ENCODE results near the gene CNTNAP5. TPM values are rescaled to one million over a fixed set of nuclear protein-coding genes. Genes with fewer than 3 reads are reported as not detected.
A peak's percentile ranks its signal among the peaks of the same experiment; 100 is the strongest.

Gene CNTNAP5
- total RNA-seq, 1 experiment from 2014 or later: 0.78 TPM

DNA sequence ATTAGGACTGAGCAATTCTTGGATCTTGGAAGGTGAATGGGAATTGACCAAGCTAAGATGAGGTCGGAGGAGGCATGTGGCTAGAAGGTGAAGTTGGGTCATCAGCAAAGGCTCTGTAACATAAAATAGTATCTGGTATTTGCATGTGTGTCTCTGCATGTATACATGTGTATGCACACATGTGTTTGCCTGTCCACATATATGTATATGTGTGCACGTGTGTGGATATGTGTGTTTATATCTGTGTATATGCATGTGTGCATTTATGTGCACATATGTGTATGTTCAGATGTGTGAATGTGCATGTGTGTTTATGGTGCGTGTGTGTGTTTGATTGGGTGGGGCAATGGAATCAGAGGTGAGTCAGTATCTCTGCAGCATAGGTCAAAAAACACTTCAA lies 664.3 kb downstream of the CNTNAP5 start:
- no peaks in the 10 kb centered on the region for H3K4me1 ChIP-seq (ENCODE audit: low read length)
- no peaks in the 10 kb centered on the region for H3K9me3 ChIP-seq (ENCODE audit: low read length)
- H3K9ac ChIP-seq (ENCODE audit: low read length): no peak overlapping the region
- no peaks in the 10 kb centered on the region for H3K27me3 ChIP-seq (ENCODE audit: low read length)
- no peaks in the 10 kb centered on the region for H3K9me2 ChIP-seq (replicated peaks; ENCODE audit: insufficient read depth, low read length)
- no peak for DNase-seq
- no peak overlapping the region for H3K4me2 ChIP-seq (ENCODE audit: low read depth, low read length, poor library complexity, severe bottlenecking)
- H2AFZ ChIP-seq (ENCODE audit: low read length): no peak overlapping the region
- H3K27ac ChIP-seq (ENCODE audit: low read length): no peak overlapping the region
- no peaks in the 10 kb centered on the region for H3K36me3 ChIP-seq (ENCODE audit: insufficient read depth, low read length)
- H3K4me3 ChIP-seq (ENCODE audit: low read length): no peak overlapping the region
- no peaks in the 10 kb centered on the region for H4K20me1 ChIP-seq (ENCODE audit: insufficient read depth, low read depth, low read length)
- no peaks in the 10 kb centered on the region for H3K79me2 ChIP-seq (ENCODE audit: low read length)

DNA sequence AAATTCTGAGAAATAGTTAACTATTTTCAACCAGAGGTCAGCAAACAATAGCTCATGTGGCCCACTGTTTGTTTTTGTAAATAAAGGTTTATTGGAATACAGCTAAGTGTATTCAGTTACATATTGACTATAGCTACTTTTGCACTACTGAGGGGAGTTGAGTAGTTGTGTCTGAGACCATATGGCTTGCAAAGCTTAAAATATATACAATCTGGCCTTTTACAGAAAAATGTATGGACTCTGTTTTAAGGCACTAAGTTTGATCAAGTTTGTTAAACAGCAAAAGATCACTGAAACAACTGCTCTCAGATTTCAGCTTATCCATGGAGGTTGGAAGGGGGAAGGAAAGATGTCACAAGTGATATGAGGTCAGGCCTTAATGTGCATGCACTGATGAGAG lies 667.1 kb downstream of the CNTNAP5 start:
- H3K9ac ChIP-seq (ENCODE audit: low read length): no peak overlapping the region
- H3K9me2 ChIP-seq (replicated peaks; ENCODE audit: insufficient read depth, low read length): no peaks in the 10 kb centered on the region
- no peaks in the 10 kb centered on the region for H3K9me3 ChIP-seq (ENCODE audit: low read length)
- no peaks in the 10 kb centered on the region for H4K20me1 ChIP-seq (ENCODE audit: insufficient read depth, low read depth, low read length)
- H2AFZ ChIP-seq (ENCODE audit: low read length): no peak overlapping the region
- H3K27me3 ChIP-seq (ENCODE audit: low read length): no peaks in the 10 kb centered on the region
- no peak overlapping the region for H3K4me2 ChIP-seq (ENCODE audit: low read depth, low read length, poor library complexity, severe bottlenecking)
- no peak overlapping the region for H3K27ac ChIP-seq (ENCODE audit: low read length)
- H3K79me2 ChIP-seq (ENCODE audit: low read length): no peaks in the 10 kb centered on the region
- no peak for DNase-seq
- H3K4me1 ChIP-seq (ENCODE audit: low read length): peaks cover 9% of the 10 kb centered on the region
- no peak overlapping the region for H3K4me3 ChIP-seq (ENCODE audit: low read length)
- no peaks in the 10 kb centered on the region for H3K36me3 ChIP-seq (ENCODE audit: insufficient read depth, low read length)

DNA sequence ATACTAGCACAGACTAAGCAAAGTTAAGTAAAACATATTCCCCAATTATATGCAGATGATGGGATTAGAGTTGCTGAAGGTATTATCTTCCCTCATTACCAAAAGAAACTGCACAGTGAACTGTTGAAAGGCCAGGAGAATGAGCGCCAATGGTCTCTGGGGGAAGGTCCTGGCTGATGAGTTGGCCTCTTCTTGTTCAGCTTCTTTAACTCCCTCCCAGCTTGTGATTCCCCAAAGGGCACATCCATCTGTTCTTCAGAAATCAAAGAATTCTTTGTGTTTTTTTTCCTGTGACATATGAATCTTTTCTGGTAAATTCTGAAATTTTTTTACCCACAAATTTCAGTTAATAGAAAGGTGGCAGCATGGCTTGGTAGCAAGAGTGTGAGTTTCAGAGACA lies 667.6 kb downstream of the CNTNAP5 start:
- no peak overlapping the region for H2AFZ ChIP-seq (ENCODE audit: low read length)
- no peaks in the 10 kb centered on the region for H3K79me2 ChIP-seq (ENCODE audit: low read length)
- no peaks in the 10 kb centered on the region for H3K36me3 ChIP-seq (ENCODE audit: insufficient read depth, low read length)
- no peak overlapping the region for H3K9ac ChIP-seq (ENCODE audit: low read length)
- H3K9me2 ChIP-seq (replicated peaks; ENCODE audit: insufficient read depth, low read length): no peaks in the 10 kb centered on the region
- H3K27me3 ChIP-seq (ENCODE audit: low read length): no peaks in the 10 kb centered on the region
- no peak overlapping the region for H3K4me2 ChIP-seq (ENCODE audit: low read depth, low read length, poor library complexity, severe bottlenecking)
- H3K4me3 ChIP-seq (ENCODE audit: low read length): no peak overlapping the region
- no peaks in the 10 kb centered on the region for H4K20me1 ChIP-seq (ENCODE audit: insufficient read depth, low read depth, low read length)
- no peak overlapping the region for H3K27ac ChIP-seq (ENCODE audit: low read length)
- no peak for DNase-seq
- H3K9me3 ChIP-seq (ENCODE audit: low read length): no peaks in the 10 kb centered on the region
- peaks cover 13% of the 10 kb centered on the region for H3K4me1 ChIP-seq (ENCODE audit: low read length)

DNA sequence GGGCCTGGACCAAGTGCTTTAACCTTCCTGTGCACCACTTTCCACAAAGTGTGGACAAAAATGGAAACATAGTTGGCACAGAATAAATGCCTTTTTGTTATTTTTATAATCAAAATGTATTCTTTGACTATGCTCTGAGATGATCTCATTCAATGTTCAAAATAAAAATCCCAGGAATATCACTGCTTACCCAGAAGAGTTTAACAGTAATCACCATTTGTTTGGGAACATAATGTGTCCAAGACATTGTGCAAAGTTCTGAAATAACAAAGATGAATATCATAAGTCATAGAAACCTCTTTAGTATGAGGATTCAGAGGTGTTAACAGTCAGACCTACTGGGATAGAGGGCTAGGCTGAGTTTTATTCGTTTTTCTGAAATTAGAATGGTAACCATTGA lies 668.1 kb downstream of the CNTNAP5 start:
- Histone ChIP-seq H3K27me3 (ENCODE audit: low read length) (no peaks in the 10 kb centered on the region), H4K20me1 (ENCODE audit: insufficient read depth, low read depth, low read length) (no peaks in the 10 kb centered on the region), H3K27ac (ENCODE audit: low read length) (no peak overlapping the region), H3K9me2 (replicated peaks; ENCODE audit: insufficient read depth, low read length) (no peaks in the 10 kb centered on the region), H3K9ac (ENCODE audit: low read length) (no peak overlapping the region), H3K79me2 (ENCODE audit: low read length) (no peaks in the 10 kb centered on the region), H3K4me3 (ENCODE audit: low read length) (no peak overlapping the region), H3K4me1 (ENCODE audit: low read length) (peaks cover 18% of the 10 kb centered on the region), H3K9me3 (ENCODE audit: low read length) (no peaks in the 10 kb centered on the region), H3K36me3 (ENCODE audit: insufficient read depth, low read length) (no peaks in the 10 kb centered on the region), H3K4me2 (ENCODE audit: low read depth, low read length, poor library complexity, severe bottlenecking) (no peak overlapping the region), H2AFZ (ENCODE audit: low read length) (no peak overlapping the region)
- no peak for DNase-seq

DNA sequence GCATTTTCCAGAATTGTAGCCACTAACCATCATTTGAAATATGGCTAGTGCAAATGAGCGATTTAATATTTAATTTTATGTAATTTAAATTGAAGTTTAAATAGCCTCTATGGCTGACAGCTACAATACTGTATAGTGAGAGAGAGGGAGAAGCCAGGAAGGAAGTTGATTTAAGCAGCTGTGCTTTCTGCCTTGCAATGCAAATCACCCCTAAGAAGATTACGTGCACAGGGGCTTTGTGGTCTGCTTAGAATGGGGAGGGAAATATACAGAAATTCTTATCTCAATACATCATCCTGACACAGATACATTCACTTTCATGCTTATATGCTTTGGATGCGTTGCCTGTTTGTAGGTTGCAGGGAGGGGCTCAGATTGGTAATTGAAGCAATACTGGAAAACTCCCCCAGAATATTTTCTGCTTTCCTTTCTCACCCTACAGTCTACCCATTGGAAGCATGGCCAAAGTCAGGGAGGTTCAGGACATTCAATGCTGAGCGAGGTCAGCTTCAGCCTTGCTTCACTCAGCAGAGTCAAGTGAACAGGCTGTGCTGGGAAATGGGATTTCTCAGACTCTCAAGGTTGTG lies 674.0 kb downstream of the CNTNAP5 start:
- Histone ChIP-seq H3K9ac (ENCODE audit: low read length) (0 out of 2 replicates have a peak overlapping the region, but pooled peaks have one; percentile 12), H3K79me2 (ENCODE audit: low read length) (no peaks in the 10 kb centered on the region), H3K9me2 (replicated peaks; ENCODE audit: insufficient read depth, low read length) (no peaks in the 10 kb centered on the region), H2AFZ (ENCODE audit: low read length) (no peak overlapping the region), H4K20me1 (ENCODE audit: insufficient read depth, low read depth, low read length) (no peaks in the 10 kb centered on the region), H3K27ac (ENCODE audit: low read length) (peak overlapping the region; percentile 60), H3K9me3 (ENCODE audit: low read length) (no peaks in the 10 kb centered on the region), H3K36me3 (ENCODE audit: insufficient read depth, low read length) (no peaks in the 10 kb centered on the region), H3K4me1 (ENCODE audit: low read length) (peaks cover 46% of the 10 kb centered on the region), H3K4me3 (ENCODE audit: low read length) (peak overlapping the region; percentile 13; the same call in 1 of the 2 replicates), H3K4me2 (ENCODE audit: low read depth, low read length, poor library complexity, severe bottlenecking) (peak overlapping the region; percentile 49), H3K27me3 (ENCODE audit: low read length) (no peaks in the 10 kb centered on the region; the same call in 1 of the 2 replicates)
- DNase-seq: peak; percentile 81

DNA sequence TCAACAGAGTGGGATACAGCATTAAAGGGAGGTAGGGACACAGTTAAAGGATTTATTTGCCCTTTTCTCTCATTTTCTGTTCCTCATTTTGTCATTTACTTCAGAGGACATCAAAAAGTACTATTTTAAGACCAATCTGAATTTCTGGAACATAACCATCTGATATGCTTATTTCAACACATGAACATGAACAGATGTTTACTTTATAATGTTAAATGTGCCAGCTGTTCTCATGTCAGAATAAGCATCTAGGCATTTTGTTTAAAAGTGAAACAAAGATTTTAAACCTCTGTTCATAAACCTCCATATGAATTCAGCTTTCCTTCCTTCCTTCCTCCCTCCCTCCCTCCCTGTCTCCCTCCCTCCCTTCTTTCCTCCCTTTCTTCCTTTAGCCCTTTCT lies 677.7 kb downstream of the CNTNAP5 start:
- Histone ChIP-seq H3K4me3 (ENCODE audit: low read length) (no peak overlapping the region), H3K79me2 (ENCODE audit: low read length) (no peaks in the 10 kb centered on the region), H3K9ac (ENCODE audit: low read length) (no peak overlapping the region), H3K4me1 (ENCODE audit: low read length) (peaks cover 34% of the 10 kb centered on the region), H3K4me2 (ENCODE audit: low read depth, low read length, poor library complexity, severe bottlenecking) (peak overlapping the region; percentile 22), H2AFZ (ENCODE audit: low read length) (no peak overlapping the region), H4K20me1 (ENCODE audit: insufficient read depth, low read depth, low read length) (no peaks in the 10 kb centered on the region), H3K27me3 (ENCODE audit: low read length) (no peaks in the 10 kb centered on the region; the same call in 1 of the 2 replicates), H3K9me3 (ENCODE audit: low read length) (no peaks in the 10 kb centered on the region), H3K9me2 (replicated peaks; ENCODE audit: insufficient read depth, low read length) (no peaks in the 10 kb centered on the region), H3K27ac (ENCODE audit: low read length) (no peak overlapping the region), H3K36me3 (ENCODE audit: insufficient read depth, low read length) (no peaks in the 10 kb centered on the region)
- no peak for DNase-seq

DNA sequence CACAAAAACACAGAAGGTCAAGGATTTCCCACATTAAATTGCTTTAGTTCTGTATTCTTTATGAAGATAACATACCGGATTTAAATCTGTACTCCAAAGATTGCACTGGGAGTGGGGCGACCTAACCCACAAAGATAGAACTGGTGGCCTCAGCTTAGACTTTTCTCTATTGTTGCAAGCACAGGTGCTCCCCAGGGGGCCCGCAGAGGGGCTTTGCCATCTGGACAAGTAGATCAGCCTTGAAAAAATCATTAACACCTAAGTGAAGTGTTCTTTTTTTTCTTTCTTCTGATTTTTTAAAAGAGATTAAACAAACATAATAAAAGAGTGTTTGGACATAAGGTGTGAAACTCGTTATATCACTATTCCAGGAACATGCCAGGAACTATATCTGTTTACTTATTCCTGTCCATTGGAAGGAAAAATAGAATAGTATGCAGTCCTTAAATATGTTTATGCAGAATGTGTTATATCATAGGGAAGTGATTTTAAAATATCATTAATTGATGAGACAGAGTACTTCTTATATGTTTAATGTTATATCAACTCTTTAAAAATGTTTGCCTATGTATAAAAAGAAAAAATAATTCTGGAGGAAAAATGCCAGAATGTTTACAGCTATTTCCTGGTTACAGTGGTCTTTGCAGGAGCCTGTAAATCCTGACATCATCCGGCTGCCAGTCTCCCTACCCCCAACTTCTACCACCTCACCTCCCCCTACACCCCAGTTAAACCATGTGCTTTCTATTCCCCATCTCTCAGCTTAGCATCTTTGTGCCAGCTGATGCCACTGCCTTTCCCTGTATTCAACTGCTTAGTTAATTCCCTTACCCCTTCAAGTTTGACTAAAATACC lies 679.2 kb downstream of the CNTNAP5 start:
- no peaks in the 10 kb centered on the region for H3K9me3 ChIP-seq (ENCODE audit: low read length)
- no peak overlapping the region for H3K4me2 ChIP-seq (ENCODE audit: low read depth, low read length, poor library complexity, severe bottlenecking)
- H3K27ac ChIP-seq (ENCODE audit: low read length): no peak overlapping the region
- no peaks in the 10 kb centered on the region; the same call in 1 of the 2 replicates for H3K27me3 ChIP-seq (ENCODE audit: low read length)
- H3K4me1 ChIP-seq (ENCODE audit: low read length): peaks cover 20% of the 10 kb centered on the region
- H2AFZ ChIP-seq (ENCODE audit: low read length): no peak overlapping the region
- H4K20me1 ChIP-seq (ENCODE audit: insufficient read depth, low read depth, low read length): no peaks in the 10 kb centered on the region
- H3K36me3 ChIP-seq (ENCODE audit: insufficient read depth, low read length): no peaks in the 10 kb centered on the region
- no peak overlapping the region for H3K9ac ChIP-seq (ENCODE audit: low read length)
- no peaks in the 10 kb centered on the region for H3K9me2 ChIP-seq (replicated peaks; ENCODE audit: insufficient read depth, low read length)
- no peak overlapping the region for H3K4me3 ChIP-seq (ENCODE audit: low read length)
- no peak for DNase-seq
- H3K79me2 ChIP-seq (ENCODE audit: low read length): no peaks in the 10 kb centered on the region

DNA sequence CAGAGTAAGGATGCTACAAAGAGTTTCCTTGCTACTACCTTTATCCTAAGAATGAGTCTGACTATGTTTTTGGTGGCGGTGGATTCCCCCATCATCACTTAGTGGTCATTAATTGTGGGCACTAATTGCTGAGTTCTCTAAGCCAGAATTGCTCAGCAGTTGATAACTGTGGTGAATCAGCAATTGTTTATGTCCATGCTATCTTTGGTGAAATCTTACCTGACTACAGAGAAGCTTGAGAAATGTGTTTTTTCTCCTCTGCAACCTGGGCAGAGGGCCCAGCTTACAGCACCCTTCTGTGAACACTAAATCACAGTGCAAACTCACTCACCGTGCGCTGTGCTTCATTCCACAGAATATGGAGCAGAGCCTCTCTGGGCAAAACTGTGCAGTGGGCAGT lies 683.6 kb downstream of the CNTNAP5 start:
- no peaks in the 10 kb centered on the region for H3K79me2 ChIP-seq (ENCODE audit: low read length)
- no peak overlapping the region for H3K4me3 ChIP-seq (ENCODE audit: low read length)
- peaks cover 6% of the 10 kb centered on the region for H3K4me1 ChIP-seq (ENCODE audit: low read length)
- H3K27ac ChIP-seq (ENCODE audit: low read length): no peak overlapping the region
- no peaks in the 10 kb centered on the region for H4K20me1 ChIP-seq (ENCODE audit: insufficient read depth, low read depth, low read length)
- H3K36me3 ChIP-seq (ENCODE audit: insufficient read depth, low read length): no peaks in the 10 kb centered on the region
- no peaks in the 10 kb centered on the region for H3K9me3 ChIP-seq (ENCODE audit: low read length)
- H3K9me2 ChIP-seq (replicated peaks; ENCODE audit: insufficient read depth, low read length): no peaks in the 10 kb centered on the region
- no peak for DNase-seq
- H2AFZ ChIP-seq (ENCODE audit: low read length): no peak overlapping the region
- H3K27me3 ChIP-seq (ENCODE audit: low read length): no peaks in the 10 kb centered on the region; the same call in 1 of the 2 replicates
- H3K9ac ChIP-seq (ENCODE audit: low read length): no peak overlapping the region
- H3K4me2 ChIP-seq (ENCODE audit: low read depth, low read length, poor library complexity, severe bottlenecking): no peak overlapping the region
